Neutrophil (primary cell): ENCODE results near the gene CEP152.

Source experiments
- H3K27ac ChIP-seq: fragments of 200-600 bp; sonication (generic); 2 replicates; pipeline ENCODE4 v1.5.1; 2016; ENCODE audit warnings: mild to moderate bottlenecking, moderate library complexity
- H3K27me3 ChIP-seq: fragments of 200-600 bp; sonication (generic); 2 replicates; pipeline ENCODE4 v1.6.0; 2016; ENCODE audit warnings: mild to moderate bottlenecking
- H3K36me3 ChIP-seq: fragments of 200-600 bp; sonication (generic); 2 replicates; pipeline ENCODE4 v1.5.1; 2017
- H3K4me1 ChIP-seq, 2 experiments: fragments of 200-600 bp in 1 of 2; sonication (generic) in 1 of 2; 1 replicate in 1 of 2; 2 replicates in 1 of 2; pipeline versions ENCODE4 v1.5.1 to v1.6.1; 2013 to 2016; ENCODE audit warnings: low read depth in 1 of 2, low read length in 1 of 2, mild to moderate bottlenecking in 1 of 2, moderate library complexity in 1 of 2; ENCODE audit not compliant: control insufficient read depth in 1 of 2, insufficient read depth in 1 of 2
- H3K4me3 ChIP-seq, 2 experiments: fragments of 200-600 bp in 1 of 2; sonication (generic) in 1 of 2; 1 replicate in 1 of 2; 2 replicates in 1 of 2; pipeline ENCODE4 v1.5.1; 2013 to 2016; ENCODE audit warnings: low read depth in 1 of 2, low read length in 1 of 2, mild to moderate bottlenecking in 1 of 2, moderate library complexity in 1 of 2
- H3K9me3 ChIP-seq: fragments of 200-600 bp; sonication (generic); 2 replicates; pipeline ENCODE4 v1.5.1; 2016
- CTCF ChIP-seq: fragments of 200-600 bp; sonication (generic); IDR thresholded peaks from 2 replicates; pipeline ENCODE4 v1.5.1; 2016; ENCODE audit warnings: antibody characterized with exemption

The CEP152 gene

DNA sequence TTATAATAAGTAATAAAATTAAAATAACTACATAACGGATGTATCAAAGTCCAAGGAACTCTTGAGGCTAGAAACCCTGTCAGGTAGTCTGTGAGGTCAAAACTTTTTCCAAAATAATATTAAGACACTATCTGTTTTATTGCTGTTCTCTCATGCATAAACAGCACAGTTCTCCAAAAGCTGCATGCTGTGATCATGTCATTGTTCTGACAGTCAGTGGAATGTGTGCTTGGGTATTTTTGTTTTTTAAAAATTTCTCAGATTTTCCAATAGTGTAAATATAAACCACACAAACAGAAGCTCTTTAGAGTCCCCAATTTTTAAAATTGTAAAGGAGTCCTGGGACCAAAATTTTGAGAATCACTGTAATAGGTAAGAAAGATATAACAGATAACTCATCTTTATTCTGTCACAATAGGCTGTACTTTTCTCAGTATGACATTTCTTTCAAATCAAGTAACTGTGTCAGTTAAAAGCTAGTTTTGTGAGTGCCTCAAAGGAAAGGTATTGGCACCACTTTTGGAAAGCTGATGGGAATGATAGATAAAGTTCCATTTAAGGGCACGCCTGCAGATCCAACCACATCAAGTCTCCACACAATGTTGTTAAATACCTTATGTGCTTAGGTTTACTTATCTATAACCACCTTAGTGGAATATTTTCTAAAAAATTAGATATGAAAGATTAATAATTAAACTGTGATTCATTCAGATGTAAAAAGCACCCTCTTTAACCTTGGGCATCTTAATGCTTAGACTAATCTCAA is 49.3 kb downstream of the CEP152 start:
- Histone ChIP-seq H3K36me3 (peaks cover 70% of the 10 kb centered on the region), H3K27me3 (no peaks in the 10 kb centered on the region), H3K27ac (no peak overlapping the region), H3K4me3 (no peak overlapping the region), H3K4me1 (no peaks in the 10 kb centered on the region), H3K9me3 (no peaks in the 10 kb centered on the region)
- no peak for TF ChIP-seq CTCF

GRCh38 chr15:48759921-48760320 is 50.9 kb downstream of the CEP152 start:
- Histone ChIP-seq H3K4me3 (no peak overlapping the region), H3K9me3 (no peaks in the 10 kb centered on the region), H3K27ac (no peak overlapping the region), H3K27me3 (no peaks in the 10 kb centered on the region), H3K36me3 (peaks cover 76% of the 10 kb centered on the region), H3K4me1 (no peaks in the 10 kb centered on the region)
- TF ChIP-seq CTCF, result no peak

GRCh38 chr15:48757661-48758060 is 53.2 kb downstream of the CEP152 start:
- TF ChIP-seq CTCF, result no peak
- H3K4me1 ChIP-seq, result no peaks in the 10 kb centered on the region
- no peak overlapping the region for H3K4me3 ChIP-seq
- no peaks in the 10 kb centered on the region for H3K9me3 ChIP-seq
- no peaks in the 10 kb centered on the region for H3K27me3 ChIP-seq
- no peak overlapping the region for H3K27ac ChIP-seq
- peaks cover 67% of the 10 kb centered on the region for H3K36me3 ChIP-seq

GRCh38 chr15:48754011-48754410 is 56.9 kb downstream of the CEP152 start:
- Histone ChIP-seq H3K4me1 (no peaks in the 10 kb centered on the region), H3K9me3 (no peaks in the 10 kb centered on the region), H3K27me3 (no peaks in the 10 kb centered on the region), H3K4me3 (no peak overlapping the region), H3K27ac (no peak overlapping the region), H3K36me3 (peaks cover 56% of the 10 kb centered on the region)
- TF ChIP-seq CTCF, result no peak

DNA sequence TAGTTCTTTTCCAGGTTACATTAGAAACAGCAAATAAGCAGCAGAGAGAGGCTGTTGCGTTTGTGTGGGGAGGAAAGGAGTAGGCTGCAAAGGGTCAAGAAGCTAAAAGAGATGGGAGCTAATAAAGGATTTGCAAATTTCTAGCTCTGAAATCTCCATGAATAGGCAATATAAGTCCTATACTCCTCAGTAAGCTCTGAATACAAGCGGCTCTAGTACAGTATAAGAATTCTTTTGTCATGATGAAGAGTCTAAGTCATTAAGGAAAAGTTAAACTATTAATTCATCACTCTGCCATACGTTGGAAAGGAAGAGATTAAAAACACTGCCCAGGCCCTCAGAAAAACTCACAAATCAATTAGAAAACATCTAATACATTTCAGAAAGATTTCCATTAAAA is 59.3 kb downstream of the CEP152 start:
- Histone ChIP-seq H3K27ac (no peak overlapping the region), H3K27me3 (no peaks in the 10 kb centered on the region), H3K9me3 (no peaks in the 10 kb centered on the region), H3K4me1 (no peaks in the 10 kb centered on the region), H3K4me3 (no peak overlapping the region), H3K36me3 (peaks cover 62% of the 10 kb centered on the region)
- no peak for TF ChIP-seq CTCF
